ENCODE data around the gene CRB3. TPM values are rescaled to one million over a fixed set of nuclear protein-coding genes. Genes with fewer than 3 reads are reported as not detected.

CRB3 gene
- total and polyA plus RNA-seq, 2 of the 4 experiments (the other 2 are of a cell fraction), result not detected

- TF ChIP-seq RCOR1 (IDR thresholded peaks at IDR 0.05; ENCODE audit: insufficient replicate concordance, low read length) (no peak), USF2 (IDR thresholded peaks at IDR 0.05; ENCODE audit: low read depth, low read length) (no peak), POLR2A (IDR thresholded peaks at IDR 0.05; ENCODE audit: low read depth, low read length) (no peak)
- no peak overlapping the region for H2AK9ac ChIP-seq (replicated peaks; ENCODE audit: low read depth, low read length, poor library complexity)
- H3K27ac ChIP-seq (ENCODE audit: insufficient read depth, low read length), result no peak overlapping the region
- no peak overlapping the region for H4K8ac ChIP-seq (ENCODE audit: low read depth in 2 of 2, low read length in 2 of 2)
- H3K27me3 ChIP-seq (ENCODE audit: control insufficient read depth, insufficient read depth, low read length), result no peaks in the 10 kb centered on the region
- H3K4me1 ChIP-seq (ENCODE audit: control insufficient read depth, insufficient read depth, low read length), result no peaks in the 10 kb centered on the region
- H3K9ac ChIP-seq (ENCODE audit: low read depth, low read length), result no peak overlapping the region
- H3K4ac ChIP-seq (ENCODE audit: low read depth, low read length), result no peak overlapping the region
- H3K9me1 ChIP-seq (ENCODE audit: insufficient read depth, low read length), result no peaks in the 10 kb centered on the region
- DNase-seq, result no peak
- H4K20me1 ChIP-seq (ENCODE audit: insufficient read depth, low read length), result no peaks in the 10 kb centered on the region
- ChIA-PET POLR2A (ENCODE audit: unreplicated experiment) (no interaction called here), CTCF (no interaction called here)
- BruUV-seq (replicated peaks), result no TSS peak
- WGBS, 2 experiments (ENCODE audit: extremely low coverage in 2 of 2, insufficient read length in 1 of 2), result no CpG with 5 or more reads among the region's 3 CpGs
- no peak overlapping the region for H3K14ac ChIP-seq (replicated peaks; ENCODE audit: low read depth, low read length)
- dilution Hi-C loops (cut with HindIII; ENCODE audit: low sequenced_read_pairs, unreplicated experiment), result no loop called here
- no peak overlapping the region for H2BK5ac ChIP-seq (ENCODE audit: low read depth, low read length, poor library complexity, severe bottlenecking)
- ATAC-seq (ENCODE audit: low read depth), result no peak
- no peak overlapping the region for H2AK5ac ChIP-seq (ENCODE audit: low read depth, low read length)
- in situ Hi-C loops (cut with MboI; ENCODE audit: low sequenced_read_pairs), result no loop called here
- intact Hi-C loops (cut with micrococcal nuclease), result no loop called here
- no peak overlapping the region for H3K4me2 ChIP-seq (ENCODE audit: low read depth, low read length)
- no peak overlapping the region for H2BK120ac ChIP-seq (ENCODE audit: low read depth, low read length)
- no peak overlapping the region for H2AFZ ChIP-seq (replicated peaks; ENCODE audit: low read length, poor library complexity)
- peaks cover 2% of the 10 kb centered on the region; the same call in 1 of the 2 replicates for H3K36me3 ChIP-seq (ENCODE audit: control insufficient read depth, insufficient read depth, low read length)
- no peak overlapping the region for H4K91ac ChIP-seq (ENCODE audit: insufficient read depth, low read depth, low read length)
- no peak overlapping the region for H2BK15ac ChIP-seq (ENCODE audit: low read depth, low read length)
- H3K4me3 ChIP-seq (ENCODE audit: insufficient read depth, low read depth, low read length), result no peak overlapping the region
- H3K79me1 ChIP-seq (ENCODE audit: low read depth in 1 of 2, low read length in 2 of 2), result no peaks in the 10 kb centered on the region
- no peak overlapping the region for H4K5ac ChIP-seq (ENCODE audit: low read depth, low read length)
- no peak overlapping the region for H2BK20ac ChIP-seq (ENCODE audit: low read depth, low read length)
- no peaks in the 10 kb centered on the region; the same call in 1 of the 2 replicates for H3K9me3 ChIP-seq (ENCODE audit: control insufficient read depth, insufficient read depth, low read length)
- no peak overlapping the region for H3K56ac ChIP-seq (ENCODE audit: extremely low read depth, insufficient read depth, low read length)
- H3K18ac ChIP-seq (ENCODE audit: low read depth, low read length), result no peak overlapping the region
- no peak overlapping the region for H3K23ac ChIP-seq (ENCODE audit: low read depth, low read length)
Observed at GRCh38 chr19:6446452-6446851, 17.6 kb upstream of the CRB3 start.
